ENCODE results near the gene PKIB. TPM values are rescaled to one million over a fixed set of nuclear protein-coding genes. Genes with fewer than 3 reads are reported as not detected.

Gene PKIB
- total and polyA plus RNA-seq, 2 donors from 2014 or later: 5.1 to 5.3 TPM

DNA sequence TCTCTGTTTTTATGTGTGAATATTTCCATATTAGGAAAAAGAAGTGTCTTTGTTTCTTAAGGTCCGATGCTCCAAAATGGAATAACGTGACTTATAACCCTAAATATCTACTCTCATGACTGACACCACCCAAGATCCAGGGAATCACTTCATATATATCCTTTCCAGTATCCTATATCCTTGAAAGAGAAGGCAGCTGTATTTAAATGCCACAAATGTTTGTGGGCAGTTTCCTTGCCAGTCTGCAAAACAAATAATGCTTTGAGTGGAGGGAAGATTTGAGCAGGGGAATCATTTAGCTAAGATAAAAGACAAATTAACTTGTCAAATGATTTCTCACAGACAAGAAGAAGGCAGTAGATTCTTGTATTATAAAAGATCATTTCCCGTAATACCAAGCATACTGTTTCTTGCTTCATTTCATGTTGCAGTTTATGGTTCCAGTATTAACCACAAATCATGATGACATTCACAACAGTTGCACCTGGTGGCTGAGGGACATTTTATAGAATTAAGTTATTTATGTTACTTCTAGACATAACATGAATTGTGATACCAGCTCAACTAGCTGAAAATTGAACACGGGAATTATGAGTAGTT lies 139.3 kb downstream of the PKIB start:
- TF ChIP-seq, protein P1, sequence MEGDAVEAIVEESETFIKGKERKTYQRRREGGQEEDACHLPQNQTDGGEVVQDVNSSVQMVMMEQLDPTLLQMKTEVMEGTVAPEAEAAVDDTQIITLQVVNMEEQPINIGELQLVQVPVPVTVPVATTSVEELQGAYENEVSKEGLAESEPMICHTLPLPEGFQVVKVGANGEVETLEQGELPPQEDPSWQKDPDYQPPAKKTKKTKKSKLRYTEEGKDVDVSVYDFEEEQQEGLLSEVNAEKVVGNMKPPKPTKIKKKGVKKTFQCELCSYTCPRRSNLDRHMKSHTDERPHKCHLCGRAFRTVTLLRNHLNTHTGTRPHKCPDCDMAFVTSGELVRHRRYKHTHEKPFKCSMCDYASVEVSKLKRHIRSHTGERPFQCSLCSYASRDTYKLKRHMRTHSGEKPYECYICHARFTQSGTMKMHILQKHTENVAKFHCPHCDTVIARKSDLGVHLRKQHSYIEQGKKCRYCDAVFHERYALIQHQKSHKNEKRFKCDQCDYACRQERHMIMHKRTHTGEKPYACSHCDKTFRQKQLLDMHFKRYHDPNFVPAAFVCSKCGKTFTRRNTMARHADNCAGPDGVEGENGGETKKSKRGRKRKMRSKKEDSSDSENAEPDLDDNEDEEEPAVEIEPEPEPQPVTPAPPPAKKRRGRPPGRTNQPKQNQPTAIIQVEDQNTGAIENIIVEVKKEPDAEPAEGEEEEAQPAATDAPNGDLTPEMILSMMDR (IDR thresholded peaks at IDR 0.05; ENCODE audit: borderline replicate concordance, extremely low read depth, insufficient read depth): no peak
- H3K9ac ChIP-seq (ENCODE audit: low read length in 3 of 3): no peak overlapping the region
- H3K27ac ChIP-seq (ENCODE audit: low read depth in 2 of 2, low read length in 2 of 2): no peak overlapping the region
- no peaks in the 10 kb centered on the region for H3K36me3 ChIP-seq (ENCODE audit: control insufficient read depth in 2 of 3, insufficient read depth in 3 of 3, low read length in 3 of 3)
- no peak for DNase-seq
- no peak overlapping the region for H3K4me3 ChIP-seq (ENCODE audit: low read length in 3 of 3)
- H3K27me3 ChIP-seq (ENCODE audit: control insufficient read depth, insufficient read depth, low read length): no peaks in the 10 kb centered on the region
- no peak for FAIRE-seq
- intact Hi-C loops (cut with DNase I): no loop called here
- no peaks in the 10 kb centered on the region for H3K9me3 ChIP-seq (ENCODE audit: control insufficient read depth in 2 of 3, insufficient read depth in 1 of 3, low read length in 3 of 3)
- H3K4me1 ChIP-seq (ENCODE audit: control insufficient read depth in 2 of 3, insufficient read depth in 2 of 3, low read depth in 1 of 3, low read length in 3 of 3): no peaks in the 10 kb centered on the region

DNA sequence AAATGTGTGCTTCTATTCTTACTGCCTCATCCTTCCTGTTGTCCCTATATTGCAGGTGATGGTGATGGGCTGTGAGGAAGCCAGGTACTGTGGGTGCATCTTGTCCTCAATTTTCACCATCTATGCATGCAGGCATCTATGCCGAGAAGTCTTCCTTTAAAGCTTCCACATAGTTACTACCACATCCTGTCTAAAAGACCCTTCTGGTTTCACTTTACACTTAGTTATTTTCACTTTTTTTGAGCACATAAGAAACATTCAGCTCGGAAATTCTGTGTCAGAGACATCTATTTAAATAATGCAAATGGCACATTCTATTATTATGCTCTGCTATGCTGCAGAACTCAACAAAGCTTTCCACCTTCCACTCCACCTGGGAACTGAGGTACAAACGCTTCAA lies 141.1 kb downstream of the PKIB start:
- Histone ChIP-seq H3K27ac (ENCODE audit: low read depth in 2 of 2, low read length in 2 of 2) (no peak overlapping the region), H3K9ac (ENCODE audit: low read length in 3 of 3) (no peak overlapping the region), H3K27me3 (ENCODE audit: control insufficient read depth, insufficient read depth, low read length) (no peaks in the 10 kb centered on the region), H3K4me3 (ENCODE audit: low read length in 3 of 3) (no peak overlapping the region), H3K4me1 (ENCODE audit: control insufficient read depth in 2 of 3, insufficient read depth in 2 of 3, low read depth in 1 of 3, low read length in 3 of 3) (no peaks in the 10 kb centered on the region), H3K9me3 (ENCODE audit: control insufficient read depth in 2 of 3, insufficient read depth in 1 of 3, low read length in 3 of 3) (no peaks in the 10 kb centered on the region), H3K36me3 (ENCODE audit: control insufficient read depth in 2 of 3, insufficient read depth in 3 of 3, low read length in 3 of 3) (no peaks in the 10 kb centered on the region)
- no peak for DNase-seq
- TF ChIP-seq, protein P1 (IDR thresholded peaks at IDR 0.05; ENCODE audit: borderline replicate concordance, extremely low read depth, insufficient read depth): no peak
- FAIRE-seq: no peak
- intact Hi-C loops (cut with DNase I): no loop called here

DNA sequence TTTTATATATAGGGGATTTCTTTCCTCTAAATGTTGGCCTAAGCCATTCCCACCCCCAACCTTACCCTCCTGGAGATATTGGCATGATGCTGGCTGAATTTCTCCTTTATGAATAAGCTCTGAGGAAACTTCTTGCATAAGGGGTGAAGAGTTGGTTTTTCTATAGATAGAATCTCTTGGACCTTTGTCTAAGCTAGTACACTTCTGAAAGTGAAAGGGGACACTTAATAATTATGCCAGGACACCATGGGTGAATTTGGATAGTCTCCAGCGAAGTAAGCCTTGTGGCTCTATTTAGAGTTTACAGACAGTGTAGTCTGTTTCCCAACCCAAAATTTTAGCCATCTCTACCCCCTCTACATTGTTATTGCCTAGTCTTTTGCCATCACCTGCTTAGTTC lies 142.3 kb downstream of the PKIB start:
- Histone ChIP-seq H3K4me3 (ENCODE audit: low read length in 3 of 3) (no peak overlapping the region), H3K4me1 (ENCODE audit: control insufficient read depth in 2 of 3, insufficient read depth in 2 of 3, low read depth in 1 of 3, low read length in 3 of 3) (no peaks in the 10 kb centered on the region), H3K36me3 (ENCODE audit: control insufficient read depth in 2 of 3, insufficient read depth in 3 of 3, low read length in 3 of 3) (no peaks in the 10 kb centered on the region), H3K27ac (ENCODE audit: low read depth in 2 of 2, low read length in 2 of 2) (no peak overlapping the region), H3K9me3 (ENCODE audit: control insufficient read depth in 2 of 3, insufficient read depth in 1 of 3, low read length in 3 of 3) (no peaks in the 10 kb centered on the region), H3K9ac (ENCODE audit: low read length in 3 of 3) (no peak overlapping the region), H3K27me3 (ENCODE audit: control insufficient read depth, insufficient read depth, low read length) (no peaks in the 10 kb centered on the region)
- DNase-seq: no peak
- FAIRE-seq: no peak
- intact Hi-C loops (cut with DNase I): no loop called here
- TF ChIP-seq, protein P1 (IDR thresholded peaks at IDR 0.05; ENCODE audit: borderline replicate concordance, extremely low read depth, insufficient read depth): no peak
